ENCODE measurements around the gene USP28. TPM values are rescaled to one million over a fixed set of nuclear protein-coding genes. Genes with fewer than 3 reads are reported as not detected.

Gene USP28, protein sequence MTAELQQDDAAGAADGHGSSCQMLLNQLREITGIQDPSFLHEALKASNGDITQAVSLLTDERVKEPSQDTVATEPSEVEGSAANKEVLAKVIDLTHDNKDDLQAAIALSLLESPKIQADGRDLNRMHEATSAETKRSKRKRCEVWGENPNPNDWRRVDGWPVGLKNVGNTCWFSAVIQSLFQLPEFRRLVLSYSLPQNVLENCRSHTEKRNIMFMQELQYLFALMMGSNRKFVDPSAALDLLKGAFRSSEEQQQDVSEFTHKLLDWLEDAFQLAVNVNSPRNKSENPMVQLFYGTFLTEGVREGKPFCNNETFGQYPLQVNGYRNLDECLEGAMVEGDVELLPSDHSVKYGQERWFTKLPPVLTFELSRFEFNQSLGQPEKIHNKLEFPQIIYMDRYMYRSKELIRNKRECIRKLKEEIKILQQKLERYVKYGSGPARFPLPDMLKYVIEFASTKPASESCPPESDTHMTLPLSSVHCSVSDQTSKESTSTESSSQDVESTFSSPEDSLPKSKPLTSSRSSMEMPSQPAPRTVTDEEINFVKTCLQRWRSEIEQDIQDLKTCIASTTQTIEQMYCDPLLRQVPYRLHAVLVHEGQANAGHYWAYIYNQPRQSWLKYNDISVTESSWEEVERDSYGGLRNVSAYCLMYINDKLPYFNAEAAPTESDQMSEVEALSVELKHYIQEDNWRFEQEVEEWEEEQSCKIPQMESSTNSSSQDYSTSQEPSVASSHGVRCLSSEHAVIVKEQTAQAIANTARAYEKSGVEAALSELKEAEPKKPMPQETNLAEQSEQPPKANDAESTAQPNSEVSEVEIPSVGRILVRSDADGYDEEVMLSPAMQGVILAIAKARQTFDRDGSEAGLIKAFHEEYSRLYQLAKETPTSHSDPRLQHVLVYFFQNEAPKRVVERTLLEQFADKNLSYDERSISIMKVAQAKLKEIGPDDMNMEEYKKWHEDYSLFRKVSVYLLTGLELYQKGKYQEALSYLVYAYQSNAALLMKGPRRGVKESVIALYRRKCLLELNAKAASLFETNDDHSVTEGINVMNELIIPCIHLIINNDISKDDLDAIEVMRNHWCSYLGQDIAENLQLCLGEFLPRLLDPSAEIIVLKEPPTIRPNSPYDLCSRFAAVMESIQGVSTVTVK
- 19.5 and 33.6 TPM in 2 replicates for total RNA-seq

DNA sequence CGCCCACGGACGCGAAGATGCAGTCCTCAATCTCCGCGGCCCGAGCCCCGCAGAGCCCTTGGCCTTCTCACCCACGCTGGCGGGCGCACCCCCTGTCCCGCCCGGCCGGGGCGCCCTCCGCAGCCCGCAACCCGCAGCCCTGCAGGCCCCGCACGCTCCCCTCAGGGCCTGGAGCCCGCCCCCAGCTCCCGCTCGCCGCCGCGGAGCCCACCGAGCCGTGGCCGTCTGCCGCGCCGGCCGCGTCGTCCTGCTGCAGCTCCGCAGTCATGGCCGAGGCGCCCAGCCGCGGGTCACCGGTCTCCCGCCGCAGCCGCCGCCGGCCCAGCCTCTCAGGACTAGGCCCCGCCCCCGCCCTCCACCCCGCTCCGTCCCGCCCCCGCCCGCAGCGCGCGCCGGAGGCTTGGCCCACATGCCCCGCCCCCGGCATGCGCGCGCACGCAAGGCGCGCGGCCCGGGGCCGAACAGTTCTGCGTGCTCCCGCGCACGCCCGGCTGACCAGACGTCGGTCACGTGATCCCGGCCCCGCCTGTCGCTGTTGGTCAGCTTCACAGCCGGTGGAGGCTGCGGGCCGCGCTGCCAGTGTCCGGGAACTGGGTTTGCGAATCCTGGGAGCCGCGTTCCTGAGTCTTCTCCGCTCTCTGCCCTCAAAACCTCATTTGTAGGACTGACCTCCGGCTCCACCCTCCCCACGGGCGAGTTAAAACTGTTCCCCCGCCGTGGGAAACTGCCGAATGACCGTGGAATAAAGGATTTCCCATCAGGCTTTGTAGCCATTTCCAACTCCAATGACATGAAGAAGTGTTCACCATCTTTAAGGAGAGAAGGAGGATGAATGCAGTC, at the start of gene USP28:
USP28 (minus strand) TSS at position 339 of the 840 bp plus-strand sequence; CDS start at position 268, 71 bp downstream.

DNA sequence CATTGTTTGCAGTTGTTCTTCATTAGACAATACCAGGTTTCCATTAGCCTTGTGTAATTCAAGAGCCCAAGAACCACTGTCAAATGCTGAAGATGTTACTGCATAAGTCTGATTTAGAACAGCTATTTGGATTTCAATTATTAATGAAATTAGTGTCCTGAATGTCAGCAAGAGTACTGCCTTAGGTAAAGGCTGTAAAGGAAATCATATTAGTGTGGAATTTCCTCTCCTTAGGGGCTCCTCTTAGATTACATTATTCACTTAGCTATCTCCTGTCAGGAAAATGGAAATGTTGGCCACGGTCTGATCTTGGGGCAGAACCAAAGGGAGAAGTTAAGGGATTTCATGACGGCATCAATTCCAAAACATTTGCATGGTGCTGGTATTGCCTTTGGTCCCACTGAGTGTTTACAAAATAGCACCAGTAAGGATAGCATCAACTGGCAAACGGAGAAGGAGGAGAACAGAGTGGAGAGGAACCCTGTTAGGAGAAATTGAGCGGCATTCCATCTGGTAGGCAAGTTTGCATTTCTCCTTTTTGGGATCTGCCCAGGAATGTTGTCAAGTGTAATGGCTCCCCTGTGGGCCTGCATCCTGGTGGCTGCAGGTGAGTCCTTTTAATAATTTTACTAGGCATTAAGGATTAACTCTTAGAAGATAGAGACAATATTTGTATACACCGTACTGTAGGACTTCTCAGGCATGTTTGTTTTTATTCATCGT, 29.2 kb upstream of the USP28 start, which contains the start of gene HTR3B:
HTR3B (plus strand) TSS at position 418 of the 723 bp plus-strand sequence; CDS start at position 556, 138 bp downstream.

DNA sequence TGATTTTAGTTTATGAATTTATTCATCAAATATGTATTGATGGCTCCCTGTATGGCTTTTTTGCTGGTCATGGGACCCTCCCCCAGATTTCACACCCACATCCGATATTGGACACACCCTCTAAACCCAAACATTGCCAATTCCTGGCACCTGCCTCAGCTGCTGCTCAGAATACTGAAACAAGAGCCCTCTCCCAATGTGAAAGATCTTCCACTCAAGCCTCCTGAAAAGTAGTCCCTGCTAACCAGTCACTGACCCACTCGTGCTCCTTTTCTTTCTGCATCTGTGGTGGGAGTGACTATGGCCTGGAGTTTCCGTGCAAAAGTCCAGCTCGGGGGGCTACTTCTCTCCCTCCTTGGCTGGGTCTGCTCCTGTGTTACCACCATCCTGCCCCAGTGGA, 95.9 kb downstream of the USP28 start, which contains the start of gene CLDN25:
CLDN25 (plus strand) TSS at position 301 of the 400 bp plus-strand sequence; CDS start at position 301, 0 bp downstream.

DNA sequence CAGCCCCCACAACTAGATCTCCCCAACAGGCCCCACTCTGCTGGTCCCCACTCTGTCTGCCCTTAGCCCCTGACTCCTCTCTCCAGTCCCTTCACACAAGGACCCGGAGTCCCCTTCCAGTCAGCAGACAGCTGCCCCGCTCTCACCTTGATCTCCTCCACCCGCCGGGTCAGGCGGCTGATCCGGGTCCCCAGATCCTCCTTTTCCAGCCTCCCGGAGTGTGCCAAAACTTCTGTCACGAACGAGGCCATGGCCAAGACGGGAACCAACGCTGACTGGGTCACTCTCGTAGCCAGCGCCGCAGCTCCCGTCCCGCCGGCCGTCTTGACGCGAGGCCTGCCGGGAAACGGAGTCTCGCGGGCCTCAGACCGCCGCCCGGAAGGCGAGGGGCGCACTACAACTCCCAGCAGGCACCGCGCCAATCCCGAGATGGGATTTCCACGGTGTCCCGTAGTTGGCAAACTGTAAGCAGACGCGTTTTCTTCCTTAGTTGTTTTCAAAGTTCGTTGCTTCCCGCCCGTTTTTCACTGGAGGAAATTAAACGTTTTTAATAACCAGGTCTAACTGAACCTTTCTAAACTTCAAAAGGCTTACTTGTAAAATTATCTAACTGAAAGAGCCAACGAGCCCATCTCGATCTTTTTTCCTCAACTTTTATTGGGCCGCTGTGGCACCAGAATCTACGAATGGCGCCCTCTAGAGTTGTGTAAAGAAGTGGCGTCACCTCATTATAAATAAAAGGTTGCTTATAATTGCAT, 101.8 kb downstream of the USP28 start, which contains the start of gene ZW10:
ZW10 (minus strand) TSS at position 277 of the 758 bp plus-strand sequence; CDS start at position 251, 26 bp downstream.

Small RNA genes within 50 kb of the gene (small RNA-seq; reads per million reads assigned to genes)
- gene LRRC37A13P (not detected), gene RNU6-1107P (not detected), gene RPS29P19 (not detected)

Other genes starting within 250 kb of the USP28 start
- gene TMPRSS5, start 169.3 kb downstream of the USP28 start, total RNA-seq, result under 0.01 TPM in 1 of 2 replicates, not detected in the other
- 19.5 and 28.0 TPM in 2 replicates for gene ZW10, start 101.9 kb downstream of the USP28 start, total RNA-seq
- not detected in 2 replicates for gene CLDN25, start 95.8 kb downstream of the USP28 start, total RNA-seq
- under 0.01 TPM in 1 of 2 replicates, not detected in the other for gene HTR3B, start 29.2 kb upstream of the USP28 start, total RNA-seq
- gene HTR3A, start 99.5 kb upstream of the USP28 start, total RNA-seq, result not detected in 2 replicates
- 37.1 and 76.4 TPM in 2 replicates for gene ZBTB16, start 184.1 kb upstream of the USP28 start, total RNA-seq